Measurements from ENCODE around the gene TRIM7. TPM values are rescaled to one million over a fixed set of nuclear protein-coding genes. Genes with fewer than 3 reads are reported as not detected.

Gene TRIM7
- polyA plus RNA-seq, 1 donor from 2014 or later: 2.1 TPM

- no peak overlapping the region for H3K27ac ChIP-seq (ENCODE audit: low read length)
- H3K36me3 ChIP-seq (ENCODE audit: insufficient read depth, low read length): no peaks in the 10 kb centered on the region
- no peak overlapping the region for H2AFZ ChIP-seq (ENCODE audit: low read depth, low read length)
- TF ChIP-seq EZH2 (IDR thresholded peaks at IDR 0.05; ENCODE audit: borderline replicate concordance, insufficient read depth, low read length, poor library complexity, severe bottlenecking): no peak
- no peak for TF ChIP-seq REST (IDR thresholded peaks at IDR 0.05; ENCODE audit: borderline replicate concordance)
- TF ChIP-seq POLR2AphosphoS5 (IDR thresholded peaks at IDR 0.05): no peak
- no peak for TF ChIP-seq TAF1 (IDR thresholded peaks at IDR 0.05; ENCODE audit: low read depth)
- TF ChIP-seq RAD21 (conservative IDR thresholded peaks at IDR 0.05): no peak
- TF ChIP-seq EP300 (conservative IDR thresholded peaks at IDR 0.05; ENCODE audit: poor library complexity, severe bottlenecking): no peak
- TF ChIP-seq MXI1 (conservative IDR thresholded peaks at IDR 0.05; ENCODE audit: poor library complexity, severe bottlenecking): no peak
- no peak for TF ChIP-seq CTCF (IDR thresholded peaks at IDR 0.05; ENCODE audit: poor library complexity, severe bottlenecking)
- no peak for TF ChIP-seq SMC3 (conservative IDR thresholded peaks at IDR 0.05; ENCODE audit: poor library complexity)
- H3K27me3 ChIP-seq (ENCODE audit: insufficient read depth, low read depth, low read length): no peaks in the 10 kb centered on the region
- H3K9me3 ChIP-seq (ENCODE audit: low read length): no peaks in the 10 kb centered on the region
- H3K4me3 ChIP-seq (ENCODE audit: low read length): no peak overlapping the region
- H3K9ac ChIP-seq (ENCODE audit: low read length): no peak overlapping the region
- no peaks in the 10 kb centered on the region for H3F3A ChIP-seq (ENCODE audit: insufficient read depth, low read length, poor library complexity, severe bottlenecking)
- peaks cover 7% of the 10 kb centered on the region for H3K79me2 ChIP-seq (replicated peaks; ENCODE audit: insufficient read depth, low read length)
- no peak overlapping the region for H3K4me2 ChIP-seq (ENCODE audit: low read length)
- H3K9me2 ChIP-seq (ENCODE audit: insufficient read depth, low read length): no peaks in the 10 kb centered on the region
- H4K20me1 ChIP-seq (ENCODE audit: insufficient read depth): no peaks in the 10 kb centered on the region
These were observed 25.6 kb upstream of the TRIM7 start for GRCh38 chr5:181230551-181230950.

GRCh38 chr5:181229996-181230395 lies 25.0 kb upstream of the TRIM7 start:
- no peak overlapping the region for H3K4me3 ChIP-seq (ENCODE audit: low read length)
- no peaks in the 10 kb centered on the region for H3K27me3 ChIP-seq (ENCODE audit: insufficient read depth, low read depth, low read length)
- H3K4me2 ChIP-seq (ENCODE audit: low read length): no peak overlapping the region
- H3F3A ChIP-seq (ENCODE audit: insufficient read depth, low read length, poor library complexity, severe bottlenecking): no peaks in the 10 kb centered on the region
- H3K9me3 ChIP-seq (ENCODE audit: low read length): no peaks in the 10 kb centered on the region
- H4K20me1 ChIP-seq (ENCODE audit: insufficient read depth): no peaks in the 10 kb centered on the region
- H3K9ac ChIP-seq (ENCODE audit: low read length): no peak overlapping the region
- H3K9me2 ChIP-seq (ENCODE audit: insufficient read depth, low read length): no peaks in the 10 kb centered on the region
- H2AFZ ChIP-seq (ENCODE audit: low read depth, low read length): no peak overlapping the region
- TF ChIP-seq TAF1 (IDR thresholded peaks at IDR 0.05; ENCODE audit: low read depth) (no peak), EZH2 (IDR thresholded peaks at IDR 0.05; ENCODE audit: borderline replicate concordance, insufficient read depth, low read length, poor library complexity, severe bottlenecking) (no peak), SMC3 (conservative IDR thresholded peaks at IDR 0.05; ENCODE audit: poor library complexity) (no peak), RAD21 (conservative IDR thresholded peaks at IDR 0.05) (no peak), POLR2AphosphoS5 (IDR thresholded peaks at IDR 0.05) (no peak), MXI1 (conservative IDR thresholded peaks at IDR 0.05; ENCODE audit: poor library complexity, severe bottlenecking) (no peak), REST (IDR thresholded peaks at IDR 0.05; ENCODE audit: borderline replicate concordance) (no peak), EP300 (conservative IDR thresholded peaks at IDR 0.05; ENCODE audit: poor library complexity, severe bottlenecking) (no peak), CTCF (IDR thresholded peaks at IDR 0.05; ENCODE audit: poor library complexity, severe bottlenecking) (no peak)
- peaks cover 12% of the 10 kb centered on the region for H3K79me2 ChIP-seq (replicated peaks; ENCODE audit: insufficient read depth, low read length)
- H3K36me3 ChIP-seq (ENCODE audit: insufficient read depth, low read length): no peaks in the 10 kb centered on the region
- no peak overlapping the region for H3K27ac ChIP-seq (ENCODE audit: low read length)

Measured in neural cell (in vitro differentiated cells).